ENCODE measurements around the gene ABLIM3. TPM values are rescaled to one million over a fixed set of nuclear protein-coding genes. Genes with fewer than 3 reads are reported as not detected.

Gene ABLIM3
- total and polyA plus RNA-seq, 7 donors = 18.7 to 54.5 (median 35.0) TPM

GRCh38 chr5:149174847-149175234 is 33.5 kb downstream of the ABLIM3 start:
- H3K9me3 ChIP-seq = no peaks in the 10 kb centered on the region
- ATAC-seq (peak in 1 of 4 donors; percentile 4), DNase-seq (no peak)
- H3K4me3 ChIP-seq = no peak overlapping the region
- intact Hi-C loops (cut with DNase I) = loop anchor here in 1 of 2 donors (5.0 kb wide), 1 partner anchor 47 kb away; no protein-coding TSS in a partner anchor
- peaks cover 0 to 2% of the 10 kb centered on the region in 2 donors for H3K36me3 ChIP-seq (ENCODE audit: insufficient read depth in 1 of 2, low read depth in 1 of 2)
- TF ChIP-seq, protein P1, sequence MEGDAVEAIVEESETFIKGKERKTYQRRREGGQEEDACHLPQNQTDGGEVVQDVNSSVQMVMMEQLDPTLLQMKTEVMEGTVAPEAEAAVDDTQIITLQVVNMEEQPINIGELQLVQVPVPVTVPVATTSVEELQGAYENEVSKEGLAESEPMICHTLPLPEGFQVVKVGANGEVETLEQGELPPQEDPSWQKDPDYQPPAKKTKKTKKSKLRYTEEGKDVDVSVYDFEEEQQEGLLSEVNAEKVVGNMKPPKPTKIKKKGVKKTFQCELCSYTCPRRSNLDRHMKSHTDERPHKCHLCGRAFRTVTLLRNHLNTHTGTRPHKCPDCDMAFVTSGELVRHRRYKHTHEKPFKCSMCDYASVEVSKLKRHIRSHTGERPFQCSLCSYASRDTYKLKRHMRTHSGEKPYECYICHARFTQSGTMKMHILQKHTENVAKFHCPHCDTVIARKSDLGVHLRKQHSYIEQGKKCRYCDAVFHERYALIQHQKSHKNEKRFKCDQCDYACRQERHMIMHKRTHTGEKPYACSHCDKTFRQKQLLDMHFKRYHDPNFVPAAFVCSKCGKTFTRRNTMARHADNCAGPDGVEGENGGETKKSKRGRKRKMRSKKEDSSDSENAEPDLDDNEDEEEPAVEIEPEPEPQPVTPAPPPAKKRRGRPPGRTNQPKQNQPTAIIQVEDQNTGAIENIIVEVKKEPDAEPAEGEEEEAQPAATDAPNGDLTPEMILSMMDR (IDR thresholded peaks at IDR 0.05) = no peak
- peaks cover 54% of the 10 kb centered on the region for H3K4me1 ChIP-seq
- H3K27ac ChIP-seq = peak overlapping the region; percentile 81
- WGBS, 3 donors = 57 to 65% (median 63%) methylated on average over 3 of the region's 3 CpGs
- no peaks in the 10 kb centered on the region for H3K27me3 ChIP-seq (ENCODE audit: insufficient read depth in 3 of 3, low read length in 2 of 3)

- DNase-seq (peak; percentile 60 to 89), ATAC-seq (peak; percentile 67 to 94 (median 90))
- H3K9me3 ChIP-seq = no peaks in the 10 kb centered on the region
- H3K4me1 ChIP-seq = peaks cover 56% of the 10 kb centered on the region
- peak overlapping the region; percentile 81 for H3K27ac ChIP-seq
- H3K27me3 ChIP-seq (ENCODE audit: insufficient read depth in 3 of 3, low read length in 2 of 3) = no peaks in the 10 kb centered on the region
- WGBS, 3 donors = 18 to 28% (median 20%) methylated on average over 11 to 12 of the region's 12 CpGs
- intact Hi-C loops (cut with DNase I) = loop anchor here in 1 of 2 donors (5.0 kb wide), 1 partner anchor 47 kb away; no protein-coding TSS in a partner anchor
- TF ChIP-seq, protein P1 (IDR thresholded peaks at IDR 0.05) = no peak
- H3K4me3 ChIP-seq = no peak overlapping the region
- H3K36me3 ChIP-seq (ENCODE audit: insufficient read depth in 1 of 2, low read depth in 1 of 2) = peaks cover 0 to 2% of the 10 kb centered on the region in 2 donors
Measured at GRCh38 chr5:149175346-149176105, 34.2 kb downstream of the ABLIM3 start.

GRCh38 chr5:149177339-149177843 is 36.1 kb downstream of the ABLIM3 start:
- no peaks in the 10 kb centered on the region for H3K9me3 ChIP-seq
- no peak overlapping the region for H3K27ac ChIP-seq
- no peak overlapping the region for H3K4me3 ChIP-seq
- no peaks in the 10 kb centered on the region for H3K27me3 ChIP-seq (ENCODE audit: insufficient read depth in 3 of 3, low read length in 2 of 3)
- TF ChIP-seq, protein P1 (IDR thresholded peaks at IDR 0.05) = no peak
- no peaks in the 10 kb centered on the region for H3K36me3 ChIP-seq (ENCODE audit: insufficient read depth in 1 of 2, low read depth in 1 of 2)
- H3K4me1 ChIP-seq = peaks cover 54% of the 10 kb centered on the region
- intact Hi-C loops (cut with DNase I) = loop anchor here in 1 of 2 donors (5.0 kb wide), 1 partner anchor 45 kb away; no protein-coding TSS in a partner anchor
- no peak for ATAC-seq
- no peak for DNase-seq

GRCh38 chr5:149177911-149178565 is 36.7 kb downstream of the ABLIM3 start:
- H3K4me3 ChIP-seq = no peak overlapping the region
- peak overlapping the region; percentile 61 for H3K27ac ChIP-seq
- ATAC-seq (peak in 2 of 4 donors; percentile 22 to 49), DNase-seq (no peak)
- peaks cover 0 to under 1% of the 10 kb centered on the region in 2 donors for H3K36me3 ChIP-seq (ENCODE audit: insufficient read depth in 1 of 2, low read depth in 1 of 2)
- H3K9me3 ChIP-seq = no peaks in the 10 kb centered on the region
- intact Hi-C loops (cut with DNase I) = loop anchor here in 1 of 2 donors (5.0 kb wide), 1 partner anchor 44 kb away; no protein-coding TSS in a partner anchor
- TF ChIP-seq, protein P1 (IDR thresholded peaks at IDR 0.05) = no peak
- WGBS, 3 donors = 65 to 67% (median 66%) methylated on average over 8 of the region's 8 CpGs
- H3K27me3 ChIP-seq (ENCODE audit: insufficient read depth in 3 of 3, low read length in 2 of 3) = no peaks in the 10 kb centered on the region
- H3K4me1 ChIP-seq = peaks cover 51% of the 10 kb centered on the region
